Measurements from ENCODE around the gene FAM163B. TPM values are rescaled to one million over a fixed set of nuclear protein-coding genes. Genes with fewer than 3 reads are reported as not detected.
A peak's percentile ranks its signal among the peaks of the same experiment; 100 is the strongest.
"Not testable (repeated sequence)": the region's sequence is repeated elsewhere in the genome, so short reads cannot be mapped to it uniquely, and the experiment has no call there.

FAM163B gene
- total and polyA plus RNA-seq, 8 donors, result 0.23 to 2.7 (median 1.7) TPM; not detected in 1

DNA sequence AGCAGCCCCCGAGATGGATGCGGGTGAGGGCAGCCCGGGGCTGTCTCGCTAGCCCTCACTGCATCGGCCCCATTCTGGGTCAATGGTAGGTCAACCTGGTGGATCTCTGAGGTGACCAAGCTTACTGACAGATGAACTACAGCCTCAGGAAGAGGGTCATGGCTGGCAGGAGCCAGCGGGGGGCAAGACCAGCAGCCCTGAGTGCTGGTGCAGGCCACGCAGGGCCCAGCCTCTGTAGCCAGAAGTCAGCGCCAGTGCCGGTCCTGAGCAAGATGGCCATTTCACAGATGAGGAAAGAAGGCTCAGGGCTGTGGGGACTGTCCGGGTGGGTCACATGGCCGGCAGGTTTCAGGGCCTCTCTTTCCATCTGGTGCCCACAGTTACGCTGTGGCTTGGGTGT lies 21.9 kb upstream of the FAM163B start:
- DNase-seq, result peak in 1 of 4 donors; percentile 55
- Histone ChIP-seq H3K27ac (no peak overlapping the region), H3K4me3 (no peak overlapping the region), H3K27me3 (peaks cover 0 to 13% of the 10 kb centered on the region in 2 donors), H3K36me3 (no peaks in the 10 kb centered on the region), H3K9me3 (peaks cover 0 to 6% of the 10 kb centered on the region in 2 donors), H3K4me1 (no peaks in the 10 kb centered on the region)
- ATAC-seq, result no peak
- TF ChIP-seq, protein P1, sequence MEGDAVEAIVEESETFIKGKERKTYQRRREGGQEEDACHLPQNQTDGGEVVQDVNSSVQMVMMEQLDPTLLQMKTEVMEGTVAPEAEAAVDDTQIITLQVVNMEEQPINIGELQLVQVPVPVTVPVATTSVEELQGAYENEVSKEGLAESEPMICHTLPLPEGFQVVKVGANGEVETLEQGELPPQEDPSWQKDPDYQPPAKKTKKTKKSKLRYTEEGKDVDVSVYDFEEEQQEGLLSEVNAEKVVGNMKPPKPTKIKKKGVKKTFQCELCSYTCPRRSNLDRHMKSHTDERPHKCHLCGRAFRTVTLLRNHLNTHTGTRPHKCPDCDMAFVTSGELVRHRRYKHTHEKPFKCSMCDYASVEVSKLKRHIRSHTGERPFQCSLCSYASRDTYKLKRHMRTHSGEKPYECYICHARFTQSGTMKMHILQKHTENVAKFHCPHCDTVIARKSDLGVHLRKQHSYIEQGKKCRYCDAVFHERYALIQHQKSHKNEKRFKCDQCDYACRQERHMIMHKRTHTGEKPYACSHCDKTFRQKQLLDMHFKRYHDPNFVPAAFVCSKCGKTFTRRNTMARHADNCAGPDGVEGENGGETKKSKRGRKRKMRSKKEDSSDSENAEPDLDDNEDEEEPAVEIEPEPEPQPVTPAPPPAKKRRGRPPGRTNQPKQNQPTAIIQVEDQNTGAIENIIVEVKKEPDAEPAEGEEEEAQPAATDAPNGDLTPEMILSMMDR (IDR thresholded peaks at IDR 0.05), result no peak
- intact Hi-C loops (cut with DNase I), result no loop called here

DNA sequence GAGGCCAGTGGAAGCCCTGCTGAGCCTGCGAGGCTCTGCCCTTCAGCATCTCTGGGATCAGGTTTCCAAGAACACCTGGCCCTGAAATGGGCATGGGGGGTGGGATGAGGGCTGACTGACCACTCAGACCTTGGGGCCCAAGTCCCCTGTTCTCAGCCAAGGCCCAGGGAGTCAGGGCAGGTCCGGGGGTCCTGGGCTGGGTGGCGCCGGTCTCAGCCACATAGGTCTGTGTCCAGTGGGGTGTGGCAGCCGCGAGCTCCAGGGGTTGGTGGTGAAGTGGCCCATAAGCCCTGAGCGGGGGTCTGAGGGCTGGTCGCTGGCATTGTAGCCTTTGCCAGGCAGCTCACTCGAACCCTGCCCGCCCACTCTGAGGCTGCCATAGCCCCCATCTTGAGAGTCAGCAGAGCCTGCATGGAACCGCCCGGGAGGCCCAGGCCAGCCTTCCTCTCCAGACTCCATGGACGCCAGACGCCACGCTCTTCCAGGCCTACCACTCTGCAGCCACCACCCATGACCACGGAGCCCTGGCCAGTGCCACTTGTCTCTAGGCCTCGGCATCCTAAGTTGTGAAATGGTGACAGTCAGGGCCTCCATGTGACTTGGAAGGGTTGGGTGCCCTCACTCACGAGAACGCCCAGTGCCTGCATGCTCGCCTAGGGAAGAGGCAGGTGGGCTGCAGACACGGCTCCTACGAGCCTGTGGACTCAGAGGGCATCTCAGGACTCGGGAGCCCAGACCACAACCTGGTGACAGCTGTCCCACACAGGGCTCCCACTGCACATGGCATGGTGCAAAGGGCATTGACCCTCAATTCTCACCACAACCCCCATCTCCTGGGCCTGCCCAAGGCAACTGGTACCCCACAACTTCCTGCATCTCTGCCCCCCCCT lies 20.3 kb upstream of the FAM163B start:
- TF ChIP-seq, protein P1 (IDR thresholded peaks at IDR 0.05), result no peak
- peaks cover 0 to 17% of the 10 kb centered on the region in 2 donors for H3K9me3 ChIP-seq
- ATAC-seq, result no peak
- H3K27ac ChIP-seq, result no peak overlapping the region
- H3K27me3 ChIP-seq, result peaks cover 0 to 11% of the 10 kb centered on the region in 2 donors
- intact Hi-C loops (cut with DNase I), result no loop called here
- H3K4me3 ChIP-seq, result no peak overlapping the region
- H3K4me1 ChIP-seq, result no peaks in the 10 kb centered on the region
- DNase-seq, result peak in 1 of 4 donors; percentile 65
- H3K36me3 ChIP-seq, result no peaks in the 10 kb centered on the region

DNA sequence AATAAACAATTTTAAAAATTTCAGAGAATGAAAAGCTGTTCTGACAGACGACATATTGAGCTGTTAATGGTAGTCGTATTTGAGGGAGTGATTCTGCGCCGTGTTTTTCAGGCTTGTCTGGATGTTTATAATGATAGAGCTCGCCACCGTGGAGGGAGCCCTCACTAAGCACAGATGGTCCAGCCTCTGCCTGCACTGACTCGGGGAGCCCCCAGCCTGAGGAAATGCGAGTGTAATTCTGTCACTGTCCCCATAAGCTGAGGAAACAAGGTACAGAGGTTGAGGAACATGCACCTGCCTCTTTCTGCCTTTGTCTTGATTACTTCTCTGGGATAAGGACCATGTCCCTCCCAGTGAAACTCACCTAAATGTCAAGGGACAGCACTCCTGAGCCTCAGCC lies 19.6 kb upstream of the FAM163B start:
- Histone ChIP-seq H3K9me3 (peaks cover 0 to 17% of the 10 kb centered on the region in 2 donors), H3K27ac (no peak overlapping the region), H3K4me3 (no peak overlapping the region), H3K27me3 (peaks cover 0 to 4% of the 10 kb centered on the region in 2 donors), H3K4me1 (no peaks in the 10 kb centered on the region), H3K36me3 (no peaks in the 10 kb centered on the region)
- DNase-seq (no peak), ATAC-seq (no peak)
- intact Hi-C loops (cut with DNase I), result no loop called here
- TF ChIP-seq, protein P1 (IDR thresholded peaks at IDR 0.05), result no peak

DNA sequence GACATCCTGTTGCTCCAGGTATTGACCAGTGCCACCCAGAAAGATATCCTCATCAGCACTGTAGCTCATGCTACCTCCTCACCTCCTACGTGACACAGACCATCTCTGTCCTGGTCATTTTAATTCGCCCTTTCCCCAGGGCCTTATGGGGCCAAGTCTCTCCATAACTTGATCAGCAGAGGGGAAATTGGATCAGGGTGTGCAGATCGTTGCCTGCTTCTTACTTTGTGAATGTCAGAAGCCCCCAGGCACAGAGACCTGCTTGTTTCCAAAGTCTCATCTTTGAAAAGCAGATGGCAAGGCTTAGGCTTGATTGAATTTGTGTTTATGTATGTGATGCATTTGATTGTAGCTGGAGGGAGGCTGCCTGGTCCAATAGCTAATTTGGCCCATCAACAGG lies 18.2 kb upstream of the FAM163B start:
- intact Hi-C loops (cut with DNase I), result no loop called here
- H3K4me1 ChIP-seq, result no peaks in the 10 kb centered on the region
- ATAC-seq, result no peak
- peaks cover 0 to 17% of the 10 kb centered on the region in 2 donors for H3K9me3 ChIP-seq
- no peak for DNase-seq
- no peak overlapping the region for H3K27ac ChIP-seq
- H3K27me3 ChIP-seq, result peaks cover 0 to 11% of the 10 kb centered on the region in 2 donors
- TF ChIP-seq, protein P1 (IDR thresholded peaks at IDR 0.05), result no peak
- no peak overlapping the region for H3K4me3 ChIP-seq
- H3K36me3 ChIP-seq, result no peaks in the 10 kb centered on the region

DNA sequence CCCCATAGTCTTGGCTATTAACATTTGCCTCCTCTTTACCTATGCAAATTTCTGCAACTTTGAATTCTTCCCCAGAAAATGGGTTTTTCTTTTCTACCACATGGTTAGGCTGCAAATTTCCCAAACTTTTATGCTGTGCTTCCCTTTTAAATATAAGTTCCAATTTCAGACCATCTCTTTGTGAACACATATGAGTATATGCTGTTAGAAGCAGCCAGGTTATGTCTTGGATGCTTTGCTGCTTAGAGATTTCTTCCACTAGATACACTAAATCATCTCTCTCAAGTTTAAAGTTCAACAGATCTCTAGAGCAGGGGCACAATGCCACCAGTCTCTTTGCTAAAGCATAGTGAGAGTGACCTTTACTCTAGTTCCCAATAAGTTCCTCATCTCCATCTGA lies 16.8 kb upstream of the FAM163B start:
- peaks cover 0 to 19% of the 10 kb centered on the region in 2 donors for H3K27me3 ChIP-seq
- intact Hi-C loops (cut with DNase I); H3K4me3 ChIP-seq; H3K4me1 ChIP-seq; ATAC-seq; DNase-seq; H3K27ac ChIP-seq; H3K36me3 ChIP-seq: not testable (repeated sequence)
- peaks cover 0 to 17% of the 10 kb centered on the region in 2 donors for H3K9me3 ChIP-seq

All from left lung (tissue), 10 donors.